GM23248 (cell line): Measurements from ENCODE around the gene CPT1C.

ENCODE experiments used
- EZH2 ChIP-seq: fragments of 200-600 bp; sonication (generic); IDR thresholded peaks from 2 replicates; pipeline ENCODE4 v1.6.1; 2018; ENCODE audit warnings: antibody characterized with exemption, mild to moderate bottlenecking; ENCODE audit not compliant: insufficient read depth, poor library complexity, severe bottlenecking
- EZH2phosphoT487 ChIP-seq: fragments of 200-600 bp; sonication (generic); IDR thresholded peaks from 2 replicates; pipeline ENCODE4 v1.6.1; 2018; ENCODE audit warnings: antibody characterized with exemption, moderate library complexity, mild to moderate bottlenecking, low read depth; ENCODE audit not compliant: insufficient read depth

- no peak for TF ChIP-seq EZH2
- TF ChIP-seq EZH2phosphoT487, result no peak
These were observed 10.2 kb upstream of the CPT1C start for GRCh38 chr19:49680421-49681351.
